Stimulated activated CD8-positive, alpha-beta memory T cell treated with anti-CD3 and anti-CD28 coated beads, Interleukin-4, amount 100 ng/mL, for 24 hours (primary cell): ENCODE measurements around the gene EFHD2.
"Not testable (repeated sequence)": the region's sequence is repeated elsewhere in the genome, so short reads cannot be mapped to it uniquely, and the experiment has no call there.

Experiments
- DNase-seq: peaks from one replicate; pipeline ENCODE4 v3.0.0-alpha.2; 2020; ENCODE audit warnings: low read depth

The EFHD2 gene

DNA sequence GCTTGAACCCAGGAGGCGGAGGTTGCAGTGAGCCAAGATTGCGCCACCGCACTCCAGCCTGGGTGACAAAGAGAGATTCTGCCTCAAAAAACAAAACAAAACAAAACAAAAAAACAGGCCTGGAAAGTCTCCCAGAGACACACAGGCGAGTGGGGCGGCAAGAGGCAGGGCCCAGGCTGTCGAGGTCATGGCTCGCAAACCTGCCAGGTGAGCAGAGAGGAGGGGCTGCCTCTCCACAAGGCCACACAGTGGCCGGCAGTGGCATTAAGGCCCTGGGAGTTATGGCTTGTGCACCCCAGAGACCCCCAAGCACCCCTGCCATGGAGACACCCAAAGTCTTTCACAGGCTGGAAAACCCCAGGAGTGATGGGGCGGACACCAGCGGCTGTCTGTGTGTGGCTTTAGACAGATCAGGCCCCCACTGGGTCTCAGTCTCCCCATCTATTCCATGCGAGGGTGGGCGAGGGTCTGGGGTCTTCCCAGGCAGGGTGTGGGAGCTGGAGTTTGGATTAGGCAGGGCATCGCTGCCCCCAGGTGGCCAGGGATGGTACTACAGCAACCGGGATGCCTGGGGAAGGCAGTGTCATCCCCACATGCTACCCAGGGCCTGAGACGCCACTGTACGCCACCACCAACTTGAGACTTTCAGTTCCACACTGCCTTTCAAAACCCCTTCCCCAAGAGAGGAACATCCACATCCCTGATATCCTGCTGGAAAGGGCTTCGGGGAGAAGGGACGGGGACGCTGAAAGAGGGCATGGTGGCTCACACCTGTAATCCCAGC lies 21.3 kb downstream of the EFHD2 start:
- DNase-seq = peak; percentile 62

GRCh38 chr1:15431571-15431948 lies 21.9 kb downstream of the EFHD2 start:
- DNase-seq = no peak

DNA sequence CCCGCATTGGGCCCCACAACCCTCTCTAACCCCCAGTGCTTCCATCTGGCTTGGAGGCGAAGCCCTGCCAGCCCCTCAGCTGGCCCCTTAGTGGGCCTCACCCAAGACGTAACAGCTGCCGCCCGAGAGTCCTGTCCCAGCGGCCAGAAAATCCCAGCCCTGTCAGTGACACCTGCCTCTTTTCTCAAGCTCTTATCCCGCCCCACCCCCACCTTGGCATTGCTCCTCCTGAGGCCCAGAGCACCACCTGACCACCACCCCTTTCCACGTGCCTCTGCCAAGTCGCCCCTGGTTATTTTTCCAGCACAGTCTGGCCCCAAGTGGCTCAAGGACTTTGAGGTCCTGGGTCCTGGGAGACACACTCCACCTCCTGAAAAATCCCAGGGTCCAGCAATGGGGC lies 22.6 kb downstream of the EFHD2 start:
- DNase-seq = no peak

DNA sequence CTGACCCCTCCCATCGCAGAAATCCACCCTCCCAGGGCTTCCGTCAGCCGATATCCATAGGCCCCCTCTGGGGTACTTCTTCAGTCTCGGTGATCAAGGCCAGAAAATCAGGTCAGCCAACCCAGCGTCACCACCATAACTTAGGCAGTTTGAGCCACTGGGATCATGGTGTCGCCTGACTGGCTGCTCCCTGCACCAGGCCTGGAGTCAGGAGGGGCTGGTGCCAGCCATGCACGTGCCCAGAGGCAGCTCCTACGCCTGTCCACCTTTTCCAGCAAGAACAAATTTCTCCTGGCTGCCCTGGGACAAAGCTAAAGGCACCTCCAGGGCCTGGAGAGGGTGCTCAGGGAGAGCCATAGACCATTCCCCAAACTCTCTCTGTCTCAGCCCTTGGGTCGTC lies 23.8 kb downstream of the EFHD2 start:
- DNase-seq = no peak

DNA sequence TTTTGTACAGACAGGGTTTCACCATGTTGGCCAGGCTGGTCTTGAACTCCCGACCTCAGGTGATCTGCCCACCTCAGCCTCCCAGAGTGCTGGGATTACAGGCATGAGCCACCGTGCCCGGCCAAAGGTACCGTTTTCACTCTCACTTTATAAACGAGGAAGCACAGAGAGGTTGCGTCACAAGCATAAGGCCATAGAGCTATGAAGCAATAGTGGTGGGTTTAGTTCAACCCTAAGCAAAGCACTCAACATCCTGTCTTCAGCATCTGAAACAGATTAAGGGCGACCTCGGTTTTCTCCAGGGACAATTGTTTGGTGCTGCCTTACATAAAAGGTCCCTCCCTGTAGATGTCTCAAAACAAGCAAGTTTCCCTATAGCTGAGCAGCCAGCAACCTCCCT lies 25.1 kb downstream of the EFHD2 start:
- not testable (repeated sequence) for DNase-seq

DNA sequence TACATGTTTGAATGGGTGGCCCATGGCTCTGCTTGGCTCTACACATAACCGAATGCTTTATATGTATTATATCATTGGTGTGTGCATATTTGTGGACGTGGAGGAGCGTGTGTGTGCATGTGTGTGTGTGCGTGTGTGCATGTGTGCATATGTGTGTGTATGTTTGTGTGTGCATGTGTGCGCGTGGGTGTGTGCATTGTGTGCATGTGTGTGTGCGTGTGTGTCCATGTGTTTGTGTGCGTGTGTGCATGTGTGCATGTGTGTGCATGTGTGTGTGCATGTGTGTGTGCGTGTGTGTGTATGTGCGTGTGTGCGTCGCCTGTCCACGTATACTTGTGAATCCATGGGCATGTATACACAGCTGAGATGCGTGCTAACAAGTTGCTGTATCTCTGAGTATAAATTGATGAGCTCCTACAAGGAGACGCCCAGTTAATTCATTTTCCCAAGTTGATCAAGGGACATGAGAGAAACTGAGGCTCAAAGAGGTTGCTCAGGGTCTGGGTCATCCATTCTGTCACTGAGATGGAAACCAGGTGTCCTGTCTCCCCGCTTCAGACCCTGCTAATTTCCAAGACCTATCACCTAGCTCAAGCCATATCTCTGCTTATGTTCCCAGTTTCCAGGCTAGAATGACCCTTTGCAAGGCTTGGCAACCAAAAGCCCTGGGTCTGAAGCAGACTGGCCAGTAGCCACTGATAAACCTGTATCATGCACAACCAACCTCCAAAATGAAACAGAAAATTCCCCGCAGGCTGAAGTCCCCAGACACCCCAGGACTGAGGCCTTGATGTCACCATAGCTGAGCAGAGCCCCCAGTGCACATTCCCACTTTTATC lies 25.8 kb downstream of the EFHD2 start:
- no peak for DNase-seq

DNA sequence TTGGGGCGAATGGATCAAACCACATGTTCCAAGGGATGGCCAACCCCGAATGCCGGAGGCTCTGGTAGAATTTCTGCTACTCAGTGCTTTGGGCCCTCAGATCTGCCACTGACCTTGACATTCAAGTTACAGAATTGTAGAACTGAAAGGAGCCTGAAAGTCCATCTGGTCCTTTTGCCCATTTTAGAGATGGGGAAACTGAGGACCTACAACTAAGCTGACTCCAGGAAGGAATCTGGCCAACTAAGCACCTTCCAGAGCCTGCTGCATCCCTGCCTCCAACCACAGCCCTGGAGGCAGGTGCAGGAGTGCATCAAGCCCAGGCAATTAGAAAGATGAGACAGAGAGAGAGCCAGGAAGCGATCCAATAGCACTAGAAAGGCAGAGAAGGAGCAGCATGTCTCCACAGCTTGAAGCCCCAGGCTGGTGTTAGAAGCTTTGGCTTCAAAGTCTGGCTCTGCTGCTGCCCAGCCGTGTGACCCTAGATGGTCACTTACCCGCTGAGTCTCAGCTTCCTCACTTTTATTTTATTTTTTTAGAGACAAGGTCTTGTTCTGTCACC lies 27.3 kb downstream of the EFHD2 start:
- DNase-seq = no peak

DNA sequence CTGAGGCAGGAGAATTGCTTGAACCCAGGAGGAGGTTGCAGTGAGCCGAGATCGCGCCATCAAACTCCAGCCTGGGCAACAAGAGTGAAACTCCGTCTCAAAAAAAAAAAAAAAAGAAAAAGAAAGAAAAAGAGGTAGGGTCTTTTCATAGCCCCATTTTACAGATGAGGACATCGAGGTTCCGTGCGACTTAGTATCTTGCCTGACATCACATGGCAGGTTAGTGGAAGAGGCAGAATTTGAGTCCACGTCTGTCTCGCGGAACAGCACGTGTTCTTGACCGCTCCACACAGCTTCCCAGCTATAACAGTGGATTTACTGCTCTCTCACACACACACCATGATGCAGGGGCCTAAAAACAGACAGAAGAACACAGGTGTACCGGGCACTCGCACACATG lies 29.6 kb downstream of the EFHD2 start:
- no peak for DNase-seq

DNA sequence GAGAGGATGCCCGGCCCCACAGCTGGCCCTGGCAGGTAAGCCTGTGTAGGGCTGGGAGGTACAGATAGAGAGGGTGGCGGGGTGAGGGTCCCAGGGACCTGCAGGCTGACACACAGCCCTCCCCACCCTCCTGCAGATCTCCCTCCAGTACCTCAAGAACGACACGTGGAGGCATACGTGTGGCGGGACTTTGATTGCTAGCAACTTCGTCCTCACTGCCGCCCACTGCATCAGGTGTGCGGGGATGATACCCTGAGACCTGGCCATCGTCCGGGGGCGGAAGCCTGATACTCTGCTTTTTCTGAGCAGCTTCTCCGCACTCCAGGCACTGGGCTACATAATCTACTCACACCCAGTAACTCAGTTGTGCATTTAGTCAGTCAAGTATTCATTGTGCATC lies 30.7 kb downstream of the EFHD2 start:
- DNase-seq = no peak

DNA sequence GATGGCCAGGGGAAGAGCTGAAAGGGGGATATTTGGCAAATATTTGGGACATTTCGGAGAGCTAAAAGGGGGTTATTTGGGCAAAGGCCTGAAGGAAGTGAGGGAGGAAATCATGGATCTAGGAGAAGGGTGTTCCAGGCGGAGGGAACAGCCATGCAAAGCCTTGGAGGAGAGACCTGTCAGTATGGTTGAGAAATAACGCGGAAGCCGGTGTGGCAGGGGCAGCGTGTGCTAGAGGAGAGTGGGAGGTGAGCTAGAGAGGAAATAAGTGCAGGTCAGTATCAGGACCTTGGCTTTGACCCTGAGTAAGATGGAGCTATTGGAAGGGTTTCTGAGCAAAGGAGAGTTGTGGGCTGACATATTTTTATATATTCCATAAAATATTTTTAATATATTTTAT lies 31.6 kb downstream of the EFHD2 start:
- no peak for DNase-seq

- no peak for DNase-seq
Measured at GRCh38 chr1:15442119-15442518, 32.4 kb downstream of the EFHD2 start.

- no peak for DNase-seq
Measured at GRCh38 chr1:15442759-15443158, 33.1 kb downstream of the EFHD2 start.

- no peak for DNase-seq
Measured at GRCh38 chr1:15443281-15443680, 33.6 kb downstream of the EFHD2 start.

- no peak for DNase-seq
Measured at GRCh38 chr1:15444468-15445389, 35.0 kb downstream of the EFHD2 start.

GRCh38 chr1:15445390-15446122 lies 35.9 kb downstream of the EFHD2 start:
- DNase-seq = no peak

- no peak for DNase-seq
Measured at GRCh38 chr1:15446212-15446611, 36.5 kb downstream of the EFHD2 start.

DNA sequence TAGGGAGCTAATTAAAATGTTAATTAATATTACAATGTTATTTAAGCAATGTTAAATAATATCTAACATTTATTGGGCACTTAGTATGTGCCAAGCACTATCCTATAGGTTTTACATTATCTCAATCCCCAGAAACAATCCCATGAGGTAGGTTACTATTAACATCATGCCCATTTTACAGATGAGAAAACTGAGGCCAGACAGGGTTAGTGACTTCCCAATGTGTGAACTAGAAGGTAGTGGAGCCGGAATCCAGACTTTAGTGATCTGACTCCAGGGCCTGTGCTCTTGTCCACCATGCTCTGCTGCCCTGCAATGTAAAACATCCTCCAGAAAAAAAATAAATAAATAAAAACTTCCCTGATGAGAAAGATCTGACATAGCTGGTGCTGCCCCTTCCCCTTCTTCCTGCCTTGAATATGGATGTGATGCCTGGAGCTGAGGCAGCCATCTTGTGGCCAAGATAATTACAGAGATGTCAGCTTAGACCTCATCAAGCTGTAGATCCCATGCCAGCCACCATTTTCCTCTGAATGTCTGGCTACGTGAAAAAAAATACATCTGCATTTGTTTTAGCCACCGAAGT lies 39.3 kb downstream of the EFHD2 start:
- no peak for DNase-seq

- DNase-seq = no peak
Measured at GRCh38 chr1:15449567-15449966, 39.9 kb downstream of the EFHD2 start.

- no peak for DNase-seq
Measured at GRCh38 chr1:15451014-15451722, 41.5 kb downstream of the EFHD2 start.

DNA sequence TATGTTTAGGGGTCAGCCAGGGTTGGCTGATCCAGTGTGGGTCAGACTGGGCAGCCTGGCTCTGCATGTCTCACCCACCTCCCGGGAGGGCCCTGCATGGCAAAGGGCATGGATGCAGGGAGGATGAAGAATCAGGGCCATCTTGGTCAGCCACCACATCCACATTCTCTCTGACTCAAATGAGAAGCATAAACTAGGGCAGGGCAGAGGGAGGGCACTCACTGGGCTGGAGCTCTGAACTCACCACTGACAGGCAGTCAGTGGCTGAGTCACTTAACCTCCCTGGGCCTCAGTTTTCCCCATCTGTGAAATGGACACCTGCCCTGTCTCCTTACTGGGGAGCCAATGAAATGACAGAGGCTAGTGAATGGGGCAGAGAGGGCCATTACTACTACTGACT lies 42.5 kb downstream of the EFHD2 start:
- no peak for DNase-seq
